HEK293T (cell line): ENCODE results near the gene ZDHHC7.

Experiments used
- CTCF ChIA-PET: fragments of 350-600 bp; formaldehyde crosslinking; extraction: SDS; loops from one replicate; lab custom pipeline; 2021; ENCODE audit warnings: antibody characterized with exemption, inconsistent platforms; lab: Yijun Ruan, JAX
- POLR2A ChIA-PET: fragments of 350-600 bp; formaldehyde crosslinking; extraction: SDS; loops from one replicate; lab custom pipeline; 2020; ENCODE audit warnings: antibody characterized with exemption, inconsistent platforms; lab: Yijun Ruan, JAX
- DNase-seq: peaks from one replicate; pipeline ENCODE4 v3.0.0; 2012; ENCODE audit warnings: mixed read lengths; ENCODE audit errors: extremely low spot score
- ARNT ChIP-seq: fragments of 450-650 bp; IDR thresholded peaks from 2 replicates; pipeline ENCODE4 v1.6.1; 2017; ENCODE audit warnings: mild to moderate bottlenecking
- BHLHE40 ChIP-seq: fragments of 450-650 bp; IDR thresholded peaks from 2 replicates; pipeline ENCODE4 v1.6.1; 2016; ENCODE audit warnings: mild to moderate bottlenecking, moderate library complexity, borderline replicate concordance
- CTBP1 ChIP-seq: fragments of 450-650 bp; IDR thresholded peaks from 2 replicates; pipeline ENCODE4 v1.6.1; 2016; ENCODE audit warnings: borderline replicate concordance
- ELF4 ChIP-seq: fragments of 450-650 bp; IDR thresholded peaks from 2 replicates; pipeline ENCODE4 v1.6.1; 2017; ENCODE audit warnings: antibody characterized with exemption
- FOXA1 ChIP-seq: fragments of 450-650 bp; IDR thresholded peaks from 2 replicates; pipeline ENCODE4 v1.6.1; 2016; ENCODE audit warnings: mild to moderate bottlenecking
- FOXK2 ChIP-seq: fragments of 450-650 bp; IDR thresholded peaks from 2 replicates; pipeline ENCODE4 v1.6.1; 2016; ENCODE audit warnings: mild to moderate bottlenecking
- FOXM1 ChIP-seq: fragments of 450-650 bp; IDR thresholded peaks from 2 replicates; pipeline ENCODE4 v1.6.1; 2017; ENCODE audit warnings: mild to moderate bottlenecking, borderline replicate concordance
- HDGF ChIP-seq: fragments of 450-650 bp; IDR thresholded peaks from 2 replicates; pipeline ENCODE4 v1.6.1; 2017; ENCODE audit warnings: antibody characterized with exemption, borderline replicate concordance
- L3MBTL2 ChIP-seq: fragments of 450-650 bp; conservative IDR thresholded peaks from 2 replicates; pipeline ENCODE4 v1.6.1; 2016; ENCODE audit warnings: mild to moderate bottlenecking
- LEF1 ChIP-seq: fragments of 450-650 bp; IDR thresholded peaks from 2 replicates; pipeline ENCODE4 v1.6.1; 2017; ENCODE audit warnings: mild to moderate bottlenecking, borderline replicate concordance
- NFRKB ChIP-seq: fragments of 450-650 bp; IDR thresholded peaks from 2 replicates; pipeline ENCODE4 v1.6.1; 2016; ENCODE audit warnings: mild to moderate bottlenecking, moderate library complexity
- PKNOX1 ChIP-seq: fragments of 450-650 bp; IDR thresholded peaks from 2 replicates; pipeline ENCODE4 v1.6.1; 2016
- SP1 ChIP-seq: fragments of 450-650 bp; IDR thresholded peaks from 2 replicates; pipeline ENCODE4 v1.6.1; 2017
- SUZ12 ChIP-seq: fragments of 450-650 bp; IDR thresholded peaks from 2 replicates; pipeline ENCODE4 v1.6.1; 2016; ENCODE audit warnings: mild to moderate bottlenecking
- TARDBP ChIP-seq: fragments of 450-650 bp; IDR thresholded peaks from 2 replicates; pipeline ENCODE4 v1.6.1; 2016
- ZNF384 ChIP-seq: fragments of 450-650 bp; IDR thresholded peaks from 2 replicates; pipeline ENCODE4 v1.6.1; 2016

The ZDHHC7 gene

GRCh38 chr16:84965428-84966415, 45.6 kb downstream of the ZDHHC7 start:
- ChIA-PET POLR2A (no interaction called here), CTCF (no interaction called here)
- TF ChIP-seq FOXA1 = no peak
- no peak for TF ChIP-seq LEF1
- TF ChIP-seq ZNF384 = no peak
- no peak for TF ChIP-seq TARDBP
- no peak for TF ChIP-seq FOXK2
- TF ChIP-seq FOXM1 = no peak
- no peak for TF ChIP-seq PKNOX1
- no peak for TF ChIP-seq ARNT
- TF ChIP-seq SUZ12 = no peak
- no peak for TF ChIP-seq HDGF
- TF ChIP-seq ELF4 = no peak
- no peak for TF ChIP-seq NFRKB
- DNase-seq = no peak

GRCh38 chr16:84964386-84965128, 46.8 kb downstream of the ZDHHC7 start:
- TF ChIP-seq SUZ12 = no peak
- TF ChIP-seq FOXM1 = no peak
- no peak for TF ChIP-seq ARNT
- no peak for TF ChIP-seq FOXA1
- TF ChIP-seq PKNOX1 = no peak
- TF ChIP-seq HDGF = no peak
- CTCF ChIA-PET = no interaction called here
- no peak for DNase-seq
- POLR2A ChIA-PET = no interaction called here

DNA sequence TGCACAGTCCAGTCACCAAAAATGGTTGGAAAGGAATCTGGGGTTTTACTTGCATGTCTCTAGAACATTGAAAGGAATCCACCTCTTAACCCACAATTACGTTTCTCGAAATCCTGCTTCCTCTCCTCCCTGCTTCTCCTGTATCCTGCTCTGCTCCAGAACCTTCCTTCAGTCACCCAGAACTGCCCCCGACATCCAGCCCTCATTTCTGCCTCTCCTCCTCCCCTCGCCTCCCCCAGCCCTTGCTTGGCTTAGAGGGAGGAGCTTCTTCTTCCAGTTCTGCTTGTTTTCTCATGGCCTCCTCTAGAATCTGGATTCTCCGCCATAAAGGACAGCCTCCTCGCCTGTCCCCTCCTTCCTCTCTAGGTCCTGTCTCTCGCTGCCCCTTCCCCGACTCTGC, 48.3 kb downstream of the ZDHHC7 start:
- DNase-seq = no peak
- CTCF ChIA-PET = interaction anchor here (0.6 to 1.8 kb wide), 3 partner anchors 8 to 237 kb away, joined by 3 to 11 read pairs (median 5); no protein-coding TSS in a partner anchor
- TF ChIP-seq PKNOX1 (no peak), TARDBP (no peak), SP1 (no peak)
- POLR2A ChIA-PET = no interaction called here

DNA sequence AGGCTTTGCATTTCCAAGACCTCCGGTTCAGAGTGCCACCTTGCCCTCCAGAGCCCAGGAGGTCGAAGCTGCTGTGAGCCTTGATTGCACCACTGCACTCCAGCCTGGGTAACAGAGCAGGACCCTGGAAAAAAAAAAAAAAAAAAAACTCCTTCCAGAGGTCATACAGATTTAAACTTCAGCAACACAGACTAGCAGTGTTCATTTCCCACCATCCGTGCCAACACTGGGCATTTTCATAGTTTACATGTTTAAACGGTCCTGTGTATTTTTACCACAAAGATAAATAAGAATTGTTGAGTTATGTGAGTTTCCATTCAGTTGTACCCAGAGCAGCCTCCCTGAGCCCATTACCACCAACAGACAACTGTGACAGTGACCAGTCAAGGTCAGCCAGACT, 50.4 kb downstream of the ZDHHC7 start:
- DNase-seq = no peak
- ChIA-PET CTCF (no interaction called here), POLR2A (no interaction called here)
- TF ChIP-seq CTBP1 (no peak), HDGF (no peak), SUZ12 (no peak), NFRKB (no peak), LEF1 (no peak), SP1 (no peak), BHLHE40 (no peak), FOXA1 (no peak), FOXM1 (no peak), PKNOX1 (no peak), ZNF384 (no peak), L3MBTL2 (no peak), TARDBP (no peak), FOXK2 (no peak), ELF4 (no peak), ARNT (no peak)

- no peak for DNase-seq
- POLR2A ChIA-PET = no interaction called here
- TF ChIP-seq CTBP1 (no peak), ARNT (no peak), ELF4 (no peak), PKNOX1 (no peak), TARDBP (no peak), ZNF384 (no peak), NFRKB (no peak), FOXA1 (no peak), HDGF (no peak), LEF1 (no peak), FOXK2 (no peak), L3MBTL2 (no peak), SP1 (no peak), FOXM1 (no peak), SUZ12 (no peak), BHLHE40 (no peak)
- CTCF ChIA-PET = no interaction called here
These were observed 51.4 kb downstream of the ZDHHC7 start for GRCh38 chr16:84959784-84960417.
